SH-SY5Y (cell line): Measurements from ENCODE around the gene SAE1.

Source experiments
- GATA2 ChIP-seq: IDR thresholded peaks from 2 replicates; pipeline ENCODE4 v1.6.1; 2011; ENCODE audit warnings: mild to moderate bottlenecking, low read depth, low read length
- GATA3 ChIP-seq: IDR thresholded peaks from 2 replicates; pipeline ENCODE4 v1.6.1; 2011; ENCODE audit warnings: low read depth, mild to moderate bottlenecking, low read length, moderate library complexity

DNA sequence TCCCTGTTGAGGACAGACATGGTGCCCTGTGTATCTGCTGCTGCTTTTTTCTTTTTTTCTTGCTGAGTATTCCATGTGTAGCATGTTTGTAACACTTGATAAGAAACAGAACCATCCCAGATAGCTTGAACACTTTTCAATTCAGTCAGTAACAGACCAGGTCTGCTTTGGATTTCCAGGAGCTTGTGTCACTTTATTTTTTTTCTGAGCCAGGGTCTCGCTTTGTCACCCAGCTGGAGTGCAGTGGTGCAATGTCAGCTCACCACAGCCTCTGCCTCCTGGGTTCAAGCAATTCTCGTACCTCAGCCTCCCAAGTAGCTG lies 56.7 kb downstream of the SAE1 start:
- TF ChIP-seq GATA3 (no peak), GATA2 (no peak)
